Liver (tissue), 3 donors: ENCODE data around the gene TMSB4X.

ENCODE experiments used
- ATF3 ChIP-seq: IDR thresholded peaks from 2 replicates; pipeline ENCODE4 v1.6.1; 2016; ENCODE audit warnings: antibody characterized with exemption
- EGR1 ChIP-seq, 2 donors: IDR thresholded peaks; 2 replicates each; pipeline ENCODE4 v1.6.1; 2016 to 2018; ENCODE audit warnings: antibody characterized with exemption in 2 of 2, low read depth in 2 of 2
- GABPA ChIP-seq, 2 donors: IDR thresholded peaks in 1 of 2; conservative IDR thresholded peaks in 1 of 2; 2 replicates each; pipeline ENCODE4 v1.6.1; 2016; ENCODE audit warnings: antibody characterized with exemption in 2 of 2, mild to moderate bottlenecking in 1 of 2, moderate library complexity in 1 of 2
- MAX ChIP-seq: IDR thresholded peaks from 2 replicates; pipeline ENCODE4 v1.6.1; 2016; ENCODE audit warnings: antibody characterized with exemption
- RAD21 ChIP-seq, 2 donors: IDR thresholded peaks; 2 replicates each; pipeline ENCODE4 v1.6.1; 2016; ENCODE audit warnings: antibody characterized with exemption in 2 of 2, mild to moderate bottlenecking in 2 of 2
- RXRA ChIP-seq, 2 donors: IDR thresholded peaks; 2 replicates each; pipeline ENCODE4 v1.6.1; 2017 to 2018; ENCODE audit warnings: antibody characterized with exemption in 2 of 2, mild to moderate bottlenecking in 1 of 2
- TAF1 ChIP-seq: conservative IDR thresholded peaks from 2 replicates; pipeline ENCODE4 v1.6.1; 2016; ENCODE audit warnings: antibody characterized with exemption, mild to moderate bottlenecking
- YY1 ChIP-seq: IDR thresholded peaks from 2 replicates; pipeline ENCODE4 v1.6.1; 2016; ENCODE audit warnings: antibody characterized with exemption, mild to moderate bottlenecking
- TF ChIP-seq, protein P1 (sequence below): fragments of 150-350 bp; IDR thresholded peaks from 2 replicates; pipeline ENCODE4 v1.5.1; 2017; ENCODE audit warnings: improper control_type of control experiment, low read depth, low read length; ENCODE audit not compliant: missing input control
- TF ChIP-seq, protein P2 (sequence below): IDR thresholded peaks from 2 replicates; pipeline ENCODE4 v1.6.1; 2016; ENCODE audit warnings: antibody characterized with exemption, mild to moderate bottlenecking
- TF ChIP-seq, protein P3 (sequence below): IDR thresholded peaks from 2 replicates; pipeline ENCODE4 v1.6.1; 2016; ENCODE audit warnings: antibody characterized with exemption
- donor health status: healthy.
- donor health status: healthy.

DNA sequence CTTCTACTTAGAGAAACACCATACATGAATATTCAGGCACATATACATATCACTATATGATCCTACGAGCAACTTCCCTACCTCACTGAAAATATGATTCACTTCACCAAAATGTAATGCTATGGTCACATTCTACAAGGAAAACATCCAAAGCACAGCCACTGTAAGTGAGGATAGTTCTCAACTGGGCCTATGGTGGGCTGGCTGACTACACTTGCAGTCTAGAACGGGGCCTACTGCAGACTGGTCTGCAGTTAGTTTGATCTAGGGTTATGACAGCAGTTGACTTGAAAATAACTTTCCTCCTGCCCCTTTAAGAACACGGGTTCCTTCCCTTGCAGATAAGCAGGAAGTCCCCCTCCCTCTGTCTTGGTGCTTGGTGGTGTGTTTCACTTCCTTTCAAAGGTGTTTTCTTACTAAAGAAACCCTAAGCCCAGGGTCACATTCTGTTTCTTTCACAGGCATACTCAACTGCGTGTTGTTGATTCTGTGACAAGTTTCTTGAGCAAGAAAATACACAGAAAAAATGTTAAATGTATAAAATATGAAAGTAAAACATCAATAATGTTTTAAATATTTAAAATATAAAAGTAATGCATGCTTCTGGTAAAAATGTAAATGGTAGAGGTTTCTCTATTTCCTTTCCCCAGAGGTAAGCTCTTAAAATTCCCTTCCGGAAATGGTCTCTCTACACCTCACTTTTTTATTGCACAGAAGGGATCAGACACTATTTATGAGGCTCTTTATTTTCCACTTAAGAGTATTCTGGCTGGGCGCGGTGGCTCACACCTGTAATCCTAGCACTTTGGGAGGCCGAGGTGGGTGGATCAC lies 18.0 kb upstream of the TMSB4X start:
- TF ChIP-seq TAF1 = no peak
- TF ChIP-seq, protein P1, sequence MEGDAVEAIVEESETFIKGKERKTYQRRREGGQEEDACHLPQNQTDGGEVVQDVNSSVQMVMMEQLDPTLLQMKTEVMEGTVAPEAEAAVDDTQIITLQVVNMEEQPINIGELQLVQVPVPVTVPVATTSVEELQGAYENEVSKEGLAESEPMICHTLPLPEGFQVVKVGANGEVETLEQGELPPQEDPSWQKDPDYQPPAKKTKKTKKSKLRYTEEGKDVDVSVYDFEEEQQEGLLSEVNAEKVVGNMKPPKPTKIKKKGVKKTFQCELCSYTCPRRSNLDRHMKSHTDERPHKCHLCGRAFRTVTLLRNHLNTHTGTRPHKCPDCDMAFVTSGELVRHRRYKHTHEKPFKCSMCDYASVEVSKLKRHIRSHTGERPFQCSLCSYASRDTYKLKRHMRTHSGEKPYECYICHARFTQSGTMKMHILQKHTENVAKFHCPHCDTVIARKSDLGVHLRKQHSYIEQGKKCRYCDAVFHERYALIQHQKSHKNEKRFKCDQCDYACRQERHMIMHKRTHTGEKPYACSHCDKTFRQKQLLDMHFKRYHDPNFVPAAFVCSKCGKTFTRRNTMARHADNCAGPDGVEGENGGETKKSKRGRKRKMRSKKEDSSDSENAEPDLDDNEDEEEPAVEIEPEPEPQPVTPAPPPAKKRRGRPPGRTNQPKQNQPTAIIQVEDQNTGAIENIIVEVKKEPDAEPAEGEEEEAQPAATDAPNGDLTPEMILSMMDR = no peak
- TF ChIP-seq YY1 = no peak
- no peak for TF ChIP-seq GABPA (IDR thresholded peaks at IDR 0.05 in 1 of 2, conservative IDR thresholded peaks at IDR 0.05 in 1 of 2)
- TF ChIP-seq MAX = no peak
- TF ChIP-seq ATF3 = no peak
- TF ChIP-seq, protein P2, sequence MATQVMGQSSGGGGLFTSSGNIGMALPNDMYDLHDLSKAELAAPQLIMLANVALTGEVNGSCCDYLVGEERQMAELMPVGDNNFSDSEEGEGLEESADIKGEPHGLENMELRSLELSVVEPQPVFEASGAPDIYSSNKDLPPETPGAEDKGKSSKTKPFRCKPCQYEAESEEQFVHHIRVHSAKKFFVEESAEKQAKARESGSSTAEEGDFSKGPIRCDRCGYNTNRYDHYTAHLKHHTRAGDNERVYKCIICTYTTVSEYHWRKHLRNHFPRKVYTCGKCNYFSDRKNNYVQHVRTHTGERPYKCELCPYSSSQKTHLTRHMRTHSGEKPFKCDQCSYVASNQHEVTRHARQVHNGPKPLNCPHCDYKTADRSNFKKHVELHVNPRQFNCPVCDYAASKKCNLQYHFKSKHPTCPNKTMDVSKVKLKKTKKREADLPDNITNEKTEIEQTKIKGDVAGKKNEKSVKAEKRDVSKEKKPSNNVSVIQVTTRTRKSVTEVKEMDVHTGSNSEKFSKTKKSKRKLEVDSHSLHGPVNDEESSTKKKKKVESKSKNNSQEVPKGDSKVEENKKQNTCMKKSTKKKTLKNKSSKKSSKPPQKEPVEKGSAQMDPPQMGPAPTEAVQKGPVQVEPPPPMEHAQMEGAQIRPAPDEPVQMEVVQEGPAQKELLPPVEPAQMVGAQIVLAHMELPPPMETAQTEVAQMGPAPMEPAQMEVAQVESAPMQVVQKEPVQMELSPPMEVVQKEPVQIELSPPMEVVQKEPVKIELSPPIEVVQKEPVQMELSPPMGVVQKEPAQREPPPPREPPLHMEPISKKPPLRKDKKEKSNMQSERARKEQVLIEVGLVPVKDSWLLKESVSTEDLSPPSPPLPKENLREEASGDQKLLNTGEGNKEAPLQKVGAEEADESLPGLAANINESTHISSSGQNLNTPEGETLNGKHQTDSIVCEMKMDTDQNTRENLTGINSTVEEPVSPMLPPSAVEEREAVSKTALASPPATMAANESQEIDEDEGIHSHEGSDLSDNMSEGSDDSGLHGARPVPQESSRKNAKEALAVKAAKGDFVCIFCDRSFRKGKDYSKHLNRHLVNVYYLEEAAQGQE = no peak
- TF ChIP-seq EGR1 (IDR thresholded peaks at IDR 0.05; ENCODE audit: low read depth in 2 of 2) = no peak
- no peak for TF ChIP-seq RAD21 (IDR thresholded peaks at IDR 0.05)
- no peak for TF ChIP-seq RXRA (IDR thresholded peaks at IDR 0.05)
- TF ChIP-seq, protein P3, sequence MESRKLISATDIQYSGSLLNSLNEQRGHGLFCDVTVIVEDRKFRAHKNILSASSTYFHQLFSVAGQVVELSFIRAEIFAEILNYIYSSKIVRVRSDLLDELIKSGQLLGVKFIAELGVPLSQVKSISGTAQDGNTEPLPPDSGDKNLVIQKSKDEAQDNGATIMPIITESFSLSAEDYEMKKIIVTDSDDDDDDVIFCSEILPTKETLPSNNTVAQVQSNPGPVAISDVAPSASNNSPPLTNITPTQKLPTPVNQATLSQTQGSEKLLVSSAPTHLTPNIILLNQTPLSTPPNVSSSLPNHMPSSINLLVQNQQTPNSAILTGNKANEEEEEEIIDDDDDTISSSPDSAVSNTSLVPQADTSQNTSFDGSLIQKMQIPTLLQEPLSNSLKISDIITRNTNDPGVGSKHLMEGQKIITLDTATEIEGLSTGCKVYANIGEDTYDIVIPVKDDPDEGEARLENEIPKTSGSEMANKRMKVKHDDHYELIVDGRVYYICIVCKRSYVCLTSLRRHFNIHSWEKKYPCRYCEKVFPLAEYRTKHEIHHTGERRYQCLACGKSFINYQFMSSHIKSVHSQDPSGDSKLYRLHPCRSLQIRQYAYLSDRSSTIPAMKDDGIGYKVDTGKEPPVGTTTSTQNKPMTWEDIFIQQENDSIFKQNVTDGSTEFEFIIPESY = no peak
